Measurements from ENCODE around the gene SENP6. TPM values are rescaled to one million over a fixed set of nuclear protein-coding genes. Genes with fewer than 3 reads are reported as not detected.

The SENP6 gene
- total and polyA plus RNA-seq, 10 donors, result 29.2 to 166 (median 122) TPM

- Histone ChIP-seq H3K4me3 (no peak overlapping the region), H3K4me1 (no peaks in the 10 kb centered on the region), H3K27me3 (replicated peaks in 1 of 7) (peaks cover 0 to 13% (median 0%) of the 10 kb centered on the region in 7 donors), H3K27ac (no peak overlapping the region), H3K9me3 (peaks cover 0 to 31% (median 16%) of the 10 kb centered on the region in 8 donors), H3K36me3 (no peaks in the 10 kb centered on the region)
- no peak for DNase-seq
- TF ChIP-seq POLR2AphosphoS5 (IDR thresholded peaks at IDR 0.05), result no peak
- TF ChIP-seq CTCF (IDR thresholded peaks at IDR 0.05 in 8 of 11, conservative IDR thresholded peaks at IDR 0.05 in 3 of 11), result no peak
- no peak for TF ChIP-seq POLR2A (IDR thresholded peaks at IDR 0.05)
- WGBS, 5 donors, result 25 to 100% (median 100%) methylated on average over 1 of the region's 1 CpG
- intact Hi-C loops (cut with DNase I; ENCODE audit: low total_unique reads), result no loop called here
Measured at GRCh38 chr6:75563032-75563431, 38.6 kb upstream of the SENP6 start.

- peaks cover 0 to 13% (median 0%) of the 10 kb centered on the region in 7 donors for H3K27me3 ChIP-seq (replicated peaks in 1 of 7)
- peaks cover 0 to 29% (median 16%) of the 10 kb centered on the region in 8 donors for H3K9me3 ChIP-seq
- H3K36me3 ChIP-seq, result no peaks in the 10 kb centered on the region
- H3K4me3 ChIP-seq, result no peak overlapping the region
- intact Hi-C loops (cut with DNase I; ENCODE audit: low total_unique reads), result no loop called here
- TF ChIP-seq POLR2AphosphoS5 (IDR thresholded peaks at IDR 0.05) (no peak), POLR2A (IDR thresholded peaks at IDR 0.05) (no peak), CTCF (IDR thresholded peaks at IDR 0.05 in 8 of 11, conservative IDR thresholded peaks at IDR 0.05 in 3 of 11) (no peak)
- 92 to 100% (median 96%) methylated on average over 2 of the region's 2 CpGs for WGBS, 5 donors
- no peaks in the 10 kb centered on the region for H3K4me1 ChIP-seq
- no peak overlapping the region for H3K27ac ChIP-seq
- no peak for DNase-seq
Measured at GRCh38 chr6:75566137-75566767, 35.4 kb upstream of the SENP6 start.

- 87 to 100% (median 88%) methylated on average over 5 to 6 of the region's 6 CpGs for WGBS, 5 donors
Measured at GRCh38 chr6:75568100-75568499, 33.6 kb upstream of the SENP6 start.

More at GRCh38 chr6:75568100-75568499, 33.6 kb upstream of the SENP6 start:
- intact Hi-C loops (cut with DNase I; ENCODE audit: low total_unique reads), result no loop called here
- H3K36me3 ChIP-seq, result no peaks in the 10 kb centered on the region
- H3K4me3 ChIP-seq, result no peak overlapping the region
- no peak overlapping the region for H3K27ac ChIP-seq
- H3K4me1 ChIP-seq, result no peaks in the 10 kb centered on the region
- DNase-seq, result no peak
- H3K27me3 ChIP-seq (replicated peaks in 1 of 7), result peaks cover 0 to 8% (median 0%) of the 10 kb centered on the region in 7 donors
- TF ChIP-seq POLR2AphosphoS5 (IDR thresholded peaks at IDR 0.05) (no peak), POLR2A (IDR thresholded peaks at IDR 0.05) (no peak), CTCF (IDR thresholded peaks at IDR 0.05 in 8 of 11, conservative IDR thresholded peaks at IDR 0.05 in 3 of 11) (no peak)
- peaks cover 0 to 27% (median 13%) of the 10 kb centered on the region in 8 donors for H3K9me3 ChIP-seq
